Fibroblast of skin of abdomen (primary cell): ENCODE results near the gene SLC46A1.

Experiments used
- DNase-seq: peaks from one replicate; pipeline ENCODE4 v3.0.0-alpha.2; 2013

The SLC46A1 gene

DNA sequence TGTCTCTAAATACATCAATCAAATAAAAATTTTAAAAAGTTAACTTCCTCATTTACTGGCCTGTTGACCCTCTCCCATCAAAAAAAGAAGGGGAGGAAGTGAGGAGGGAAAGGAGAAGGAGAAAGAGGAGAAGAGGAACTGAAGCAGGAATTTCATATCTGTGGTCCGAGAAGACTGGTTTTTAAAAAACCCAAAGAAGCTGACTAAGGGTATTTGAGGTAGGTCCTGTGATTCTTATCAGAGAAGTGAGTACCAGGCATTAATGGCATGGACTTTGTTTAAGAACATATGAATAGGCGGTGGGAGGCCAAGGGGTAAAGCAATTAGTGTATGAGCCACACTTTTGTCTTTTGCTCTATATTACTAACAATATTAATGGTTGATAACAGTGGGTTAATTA, 2.0 kb downstream of the SLC46A1 start:
- no peak for DNase-seq

DNA sequence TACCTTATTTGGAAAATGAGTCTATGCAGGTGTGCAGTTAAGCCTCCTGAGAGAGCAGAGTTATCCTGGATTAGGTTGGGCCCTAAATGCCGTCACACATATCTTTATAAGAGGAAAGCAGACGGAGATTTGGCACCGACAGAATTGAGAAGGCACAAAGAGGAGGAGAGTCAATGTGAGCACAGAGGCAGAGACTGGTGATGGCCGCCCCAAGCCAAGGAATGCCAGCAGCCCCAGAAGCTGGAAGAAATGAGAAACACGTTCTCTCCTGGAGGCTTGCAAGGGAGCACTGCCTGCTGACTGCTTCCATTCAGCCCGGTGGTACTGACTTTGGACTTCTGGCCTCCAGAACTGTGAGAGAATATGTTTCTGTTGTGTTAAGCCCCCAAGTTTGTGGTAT, 3.2 kb downstream of the SLC46A1 start:
- DNase-seq: no peak

DNA sequence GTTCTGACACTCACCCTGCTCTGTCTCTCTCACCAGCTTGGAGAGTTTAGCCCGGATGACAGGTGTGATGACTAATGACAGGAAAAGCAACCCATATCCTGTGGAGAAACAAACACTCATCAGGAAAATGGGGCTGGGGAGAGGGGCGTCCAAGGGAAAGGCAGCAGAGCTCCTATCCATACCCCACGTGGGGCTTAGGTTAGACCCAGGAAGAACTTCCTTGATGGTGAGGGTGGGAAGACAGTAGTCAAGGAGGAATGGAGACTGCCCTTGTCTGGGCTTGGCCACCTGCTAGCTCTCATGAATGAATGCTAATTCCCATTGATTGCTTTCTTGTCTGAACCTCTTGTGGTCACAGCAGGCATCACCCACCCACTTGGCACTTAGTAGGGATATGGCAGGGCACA, 3.8 kb downstream of the SLC46A1 start:
- no peak for DNase-seq

DNA sequence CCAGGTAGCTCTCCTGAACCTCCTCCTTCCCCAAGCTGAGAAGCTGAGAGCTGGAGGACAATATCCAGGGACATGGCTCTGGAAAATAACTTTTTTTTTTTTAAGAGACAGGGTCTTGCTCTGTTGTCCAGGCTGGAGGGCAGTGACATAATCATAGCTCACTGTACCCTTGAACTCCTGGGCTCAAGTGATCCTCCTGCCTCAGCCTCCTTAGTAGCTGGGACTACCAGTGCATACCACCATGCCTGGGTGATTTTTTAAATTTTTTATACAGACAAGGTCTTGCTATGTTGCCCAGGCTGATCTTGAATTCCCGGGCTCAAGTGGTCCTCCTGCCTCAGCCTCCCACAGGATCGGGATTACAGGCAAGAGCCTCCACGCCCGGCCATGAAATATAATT, 6.2 kb downstream of the SLC46A1 start:
- no peak for DNase-seq

DNA sequence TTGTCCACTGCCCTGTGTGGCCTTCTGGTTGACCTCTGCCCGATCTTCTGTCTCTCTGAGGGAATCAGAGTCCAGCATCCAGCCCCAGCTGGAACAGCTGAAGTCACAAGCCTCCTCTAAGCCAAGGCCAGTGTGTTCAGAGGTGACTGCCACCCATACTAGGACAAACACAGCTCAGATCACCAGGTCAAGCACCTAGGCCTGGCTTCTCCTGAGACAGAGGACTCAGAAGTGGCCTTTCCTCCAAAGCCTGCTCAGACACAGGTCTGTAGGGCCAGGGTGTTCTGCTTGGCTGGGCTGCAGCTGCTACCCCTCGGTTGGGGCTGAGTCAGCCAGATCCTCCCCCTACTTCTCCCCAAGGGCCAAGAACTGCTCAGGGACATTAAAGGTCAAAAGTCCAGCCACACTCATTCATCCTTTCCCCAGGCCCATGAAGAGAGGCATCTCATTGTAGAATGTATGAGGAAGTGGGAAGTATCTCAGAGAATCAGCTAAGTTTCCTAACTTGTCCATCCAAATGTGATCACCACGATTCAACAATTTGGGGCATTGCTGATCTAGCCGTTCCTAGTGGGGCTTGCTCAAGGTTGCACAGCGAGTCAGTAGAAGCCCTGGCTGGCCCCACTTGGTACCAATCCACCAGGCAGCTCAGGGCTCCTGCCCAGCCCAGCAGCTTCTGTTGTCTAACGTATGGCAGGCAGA, 7.6 kb downstream of the SLC46A1 start:
- no peak for DNase-seq

DNA sequence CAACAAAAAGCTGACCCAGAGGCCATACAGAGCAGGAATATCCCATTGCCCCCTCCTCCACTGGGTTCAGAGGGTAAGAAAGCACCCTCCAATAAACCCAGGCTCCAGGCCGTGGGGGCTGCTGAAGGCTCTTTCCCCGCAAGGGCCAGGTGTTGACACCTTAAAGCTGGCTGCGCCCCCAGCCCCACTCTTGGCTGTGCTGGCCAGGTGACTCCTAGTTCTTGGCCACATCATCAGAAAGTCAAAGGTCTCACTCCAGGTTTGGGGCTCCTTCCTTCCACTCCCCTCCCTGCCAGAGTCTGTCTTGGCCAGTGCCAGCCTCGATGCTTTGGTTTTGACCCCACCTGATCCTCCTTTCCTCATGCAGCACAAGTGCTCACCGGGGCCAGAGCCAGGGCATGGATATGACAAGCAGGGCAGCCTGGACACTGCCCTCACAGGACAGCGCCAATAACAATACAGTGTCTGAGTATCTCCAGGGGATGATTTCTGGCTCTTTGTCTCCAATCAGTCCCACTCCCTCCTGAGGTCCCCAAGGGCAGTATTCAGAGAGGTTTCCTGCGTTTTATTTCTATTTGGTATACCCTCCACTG, 8.2 kb downstream of the SLC46A1 start:
- no peak for DNase-seq

DNA sequence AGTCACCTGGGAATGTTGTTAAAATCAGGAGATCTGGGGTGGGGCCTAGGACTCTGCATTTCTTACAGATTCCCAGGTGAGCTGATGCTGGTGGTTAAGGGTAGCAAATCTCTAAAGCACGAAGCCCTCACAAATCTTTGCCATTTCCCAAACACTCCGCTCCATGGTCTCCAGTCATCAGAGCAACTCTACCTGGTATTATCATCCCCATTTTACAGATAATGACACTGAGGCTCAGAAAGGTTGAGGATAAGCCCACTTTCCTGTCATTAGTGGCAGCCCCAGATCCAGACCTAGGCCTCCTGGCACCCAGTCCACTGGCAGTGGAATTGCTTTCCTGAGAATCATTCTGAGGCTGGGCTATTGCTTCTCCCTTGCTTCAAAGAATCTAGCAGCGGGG, 8.7 kb downstream of the SLC46A1 start:
- no peak for DNase-seq

DNA sequence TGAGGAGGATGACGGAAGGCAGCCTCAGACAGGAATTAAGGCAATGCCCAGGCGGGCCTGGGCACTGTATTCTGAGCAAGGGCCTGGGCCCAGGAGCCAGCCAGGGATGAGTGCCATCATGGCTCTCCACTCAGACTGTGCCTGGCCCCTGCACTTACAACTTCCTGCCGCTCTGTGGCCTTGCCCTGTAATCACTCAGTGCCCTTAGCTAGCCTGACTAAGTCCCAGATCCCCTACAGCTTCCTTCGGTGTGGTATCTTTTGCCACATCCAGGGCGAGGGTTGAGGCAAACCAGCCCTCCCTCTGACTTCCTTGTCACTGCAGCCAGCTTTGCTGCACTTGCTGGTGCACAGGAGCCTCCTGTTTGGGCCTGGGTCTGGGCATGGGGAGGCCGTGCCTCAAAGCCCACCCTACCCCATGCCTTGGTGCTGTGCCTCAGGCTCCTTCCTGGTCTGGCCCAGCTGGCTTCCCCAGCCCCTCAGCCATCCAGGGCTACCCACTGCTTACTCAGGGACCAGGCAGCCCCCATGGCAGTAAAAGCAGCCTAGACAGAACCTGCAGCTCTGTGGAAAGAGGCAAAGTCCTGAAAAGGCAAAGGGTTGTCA, 9.3 kb downstream of the SLC46A1 start:
- DNase-seq: no peak

DNA sequence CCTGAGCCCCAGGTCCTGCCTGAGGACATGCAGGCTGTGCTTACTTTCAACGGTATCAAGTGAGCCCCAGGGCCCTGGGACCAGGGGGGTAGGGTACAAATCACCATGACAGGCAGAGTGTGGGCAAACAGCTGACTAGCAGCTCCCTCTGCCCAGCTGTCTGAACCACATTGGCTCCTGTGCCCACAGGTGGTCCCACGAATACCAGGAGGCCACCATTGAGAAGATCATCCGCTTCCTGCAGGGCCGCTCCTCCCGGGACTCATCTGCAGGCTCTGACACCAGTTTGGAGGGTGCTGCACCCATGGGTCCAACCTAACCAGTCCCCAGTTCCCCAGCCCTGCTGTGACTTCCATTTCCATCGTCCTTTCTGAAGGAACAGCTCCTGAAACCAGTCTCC, 10.0 kb downstream of the SLC46A1 start:
- DNase-seq: no peak

DNA sequence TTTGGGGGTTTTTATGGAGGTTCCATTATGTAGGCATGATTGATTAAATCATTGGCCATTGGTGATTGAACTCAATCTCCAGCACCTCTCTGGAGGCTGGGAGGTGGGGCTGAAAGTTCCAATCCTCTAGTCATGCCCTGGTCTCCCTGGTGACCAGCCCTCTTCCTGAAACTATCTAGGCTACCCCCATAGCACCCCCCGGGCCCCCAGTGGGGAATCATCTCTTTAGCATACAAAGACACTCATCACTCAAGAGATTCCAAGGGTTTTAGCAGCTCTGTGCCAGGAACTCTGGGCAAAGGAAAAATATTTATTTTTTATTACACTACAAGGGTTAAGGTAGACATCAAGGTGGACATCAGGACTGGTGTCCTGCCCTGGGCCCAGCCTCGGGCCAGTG, 10.6 kb downstream of the SLC46A1 start:
- no peak for DNase-seq

DNA sequence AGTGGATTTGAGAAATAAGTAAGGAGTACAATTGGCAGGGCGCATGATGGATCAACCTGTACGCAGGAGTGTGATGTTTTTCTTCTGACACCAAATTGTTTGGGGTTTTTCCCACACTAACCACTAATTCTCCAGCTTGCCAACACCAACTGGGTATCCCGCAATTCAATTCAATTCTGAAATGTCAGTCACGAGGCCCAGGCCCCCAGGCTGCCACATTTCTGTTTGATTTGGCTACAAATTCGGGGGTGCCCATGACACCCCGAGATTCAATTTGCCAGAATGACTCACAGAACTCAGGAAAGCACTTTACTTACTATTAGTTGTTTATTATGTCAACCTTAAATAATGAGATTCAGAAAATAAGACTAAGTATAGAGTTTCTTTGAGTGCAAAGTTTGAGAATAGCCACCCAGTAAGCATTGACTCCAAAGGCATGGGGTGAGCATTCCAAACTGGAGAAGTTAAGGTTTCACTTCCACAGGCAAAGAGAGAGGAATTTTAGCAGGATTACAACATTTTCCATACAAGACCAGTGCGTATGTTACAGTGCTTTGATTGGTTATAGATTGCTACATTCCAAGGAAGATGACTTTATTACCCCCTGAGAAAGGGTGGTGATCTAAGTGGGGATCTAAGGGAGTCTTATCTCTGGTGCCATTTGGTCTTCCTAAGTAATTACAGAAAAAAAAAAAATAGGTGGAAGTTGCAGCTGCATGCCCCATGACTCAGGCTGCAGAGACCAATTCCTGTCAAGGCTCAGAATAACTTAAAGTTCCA, 11.5 kb downstream of the SLC46A1 start:
- peak; percentile 15 for DNase-seq

DNA sequence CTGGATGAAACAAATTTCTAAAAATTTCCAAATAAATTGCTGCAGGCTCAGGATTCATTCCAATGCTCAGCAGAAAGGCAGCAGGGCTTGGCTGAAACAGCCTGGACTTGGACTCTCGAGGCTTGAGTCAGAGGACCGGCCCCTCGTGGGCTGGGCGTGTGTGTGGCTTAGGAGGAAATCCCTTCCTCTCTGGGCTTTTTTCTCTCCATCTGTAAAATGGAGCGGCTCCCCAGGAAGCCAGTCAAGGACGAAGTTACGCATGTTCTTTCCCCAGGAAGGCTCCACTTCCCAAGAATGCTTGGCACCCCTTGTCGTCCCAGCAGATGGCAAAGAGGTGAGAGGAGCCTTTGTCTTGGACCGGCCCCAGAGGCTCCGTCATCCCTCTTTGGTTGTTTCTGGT, 13.5 kb downstream of the SLC46A1 start:
- DNase-seq: no peak

DNA sequence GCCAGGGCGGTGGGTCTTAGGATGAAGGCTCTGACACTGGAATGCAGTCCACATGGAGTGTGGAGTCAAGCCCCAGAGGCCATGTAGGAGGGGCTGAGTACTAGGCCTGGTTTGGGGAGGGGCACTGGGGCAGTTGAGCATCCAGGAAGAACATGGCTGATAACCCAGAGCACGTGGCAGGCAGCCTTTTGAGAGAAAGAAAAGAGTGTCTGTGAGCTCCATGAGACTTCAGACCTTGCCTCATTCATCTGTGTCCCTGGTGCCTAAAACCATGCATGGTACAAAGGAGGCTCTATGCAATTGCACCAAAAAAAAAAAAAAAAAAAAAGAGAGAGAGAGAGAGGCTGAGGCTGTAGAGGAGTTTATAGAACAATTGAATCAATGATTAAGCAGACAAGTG, 14.6 kb downstream of the SLC46A1 start:
- no peak for DNase-seq

DNA sequence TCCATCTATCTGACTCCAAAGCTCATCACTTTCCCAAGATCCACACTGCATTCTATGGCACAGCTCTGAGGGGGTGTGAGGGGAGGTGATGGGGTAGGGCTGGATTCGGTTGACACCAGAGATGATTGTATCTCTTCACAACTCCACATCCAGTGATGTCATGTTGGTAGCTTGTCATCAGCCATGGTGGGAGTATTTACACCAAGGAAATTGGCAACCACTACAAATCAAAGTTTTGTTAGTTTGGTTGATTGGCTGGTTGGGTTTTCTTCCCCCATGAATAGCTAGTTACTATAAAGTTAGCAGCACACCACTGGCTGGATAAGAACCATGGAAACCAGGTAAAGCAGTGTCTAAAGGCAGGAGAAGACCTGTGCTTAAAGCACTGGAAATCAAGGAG, 15.0 kb downstream of the SLC46A1 start:
- no peak for DNase-seq

DNA sequence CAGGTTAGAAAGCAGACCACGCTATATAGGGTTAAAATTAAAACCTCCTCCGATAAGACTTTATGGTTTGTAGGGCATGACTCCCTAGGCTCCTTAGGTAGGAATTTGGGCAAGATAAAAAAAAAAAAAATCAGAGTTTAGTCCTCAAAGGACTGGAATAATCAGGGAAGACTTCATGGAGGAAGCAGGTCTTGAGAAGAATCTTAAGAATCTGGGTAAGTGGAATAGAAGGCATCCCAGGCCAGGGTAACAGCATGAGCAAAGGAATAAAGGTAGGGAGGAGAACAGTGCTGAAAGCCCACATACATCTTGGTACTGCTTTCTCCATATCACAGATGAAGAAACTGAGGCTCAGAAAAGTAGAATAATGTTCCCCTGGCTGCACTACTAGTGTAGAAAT, 15.4 kb downstream of the SLC46A1 start:
- DNase-seq: no peak

DNA sequence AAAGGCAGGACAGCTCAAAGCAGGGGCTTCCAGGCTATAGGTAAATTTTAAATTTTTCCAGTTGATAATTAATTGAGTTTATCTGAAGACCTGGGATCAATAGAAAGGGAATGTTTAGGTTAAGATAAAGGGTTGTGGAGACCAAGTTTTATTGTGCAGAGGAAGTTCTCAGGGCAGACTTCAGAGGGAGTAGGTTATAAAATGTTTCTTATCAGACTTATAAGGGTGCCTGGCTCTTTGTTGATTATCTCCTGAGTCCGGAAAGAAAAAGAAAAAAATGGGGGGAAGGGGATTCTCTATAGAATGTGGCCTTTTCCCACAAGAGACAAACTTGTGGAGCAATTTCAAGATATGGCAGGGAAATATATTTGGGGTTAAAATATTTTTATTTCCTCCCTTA, 15.9 kb downstream of the SLC46A1 start:
- no peak for DNase-seq

DNA sequence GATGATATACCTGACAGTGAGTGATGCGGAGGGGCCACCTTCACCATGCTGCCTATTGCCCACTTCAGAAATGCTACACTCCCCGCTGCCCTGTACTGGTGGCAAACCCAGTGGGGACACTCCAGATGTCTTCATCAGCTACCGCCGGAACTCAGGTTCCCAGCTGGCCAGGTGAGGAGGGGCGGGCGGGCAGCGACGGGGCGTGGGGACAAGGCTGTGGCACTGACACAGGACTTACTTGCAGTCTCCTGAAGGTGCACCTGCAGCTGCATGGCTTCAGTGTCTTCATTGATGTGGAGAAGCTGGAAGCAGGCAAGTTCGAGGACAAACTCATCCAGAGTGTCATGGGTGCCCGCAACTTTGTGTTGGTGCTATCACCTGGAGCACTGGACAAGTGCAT, 17.9 kb downstream of the SLC46A1 start:
- no peak for DNase-seq

DNA sequence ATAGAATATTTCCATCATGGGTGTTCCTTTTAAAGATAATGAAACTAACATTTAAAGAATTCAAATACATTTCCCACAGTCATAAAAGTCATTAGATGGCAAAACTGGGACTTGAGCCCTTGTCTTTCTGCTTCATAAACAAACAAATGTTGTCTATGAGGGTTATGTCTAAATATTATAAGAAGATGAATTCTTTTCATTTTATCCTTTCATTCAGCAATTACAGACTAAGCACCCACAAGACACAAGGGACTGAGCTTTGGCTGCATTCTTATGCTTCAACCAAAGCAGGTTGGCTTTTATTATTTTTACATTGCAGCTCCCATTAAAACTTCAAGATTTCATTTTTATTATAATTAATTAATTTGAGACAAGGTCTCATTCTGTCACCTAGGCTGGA, 19.6 kb downstream of the SLC46A1 start:
- no peak for DNase-seq

DNA sequence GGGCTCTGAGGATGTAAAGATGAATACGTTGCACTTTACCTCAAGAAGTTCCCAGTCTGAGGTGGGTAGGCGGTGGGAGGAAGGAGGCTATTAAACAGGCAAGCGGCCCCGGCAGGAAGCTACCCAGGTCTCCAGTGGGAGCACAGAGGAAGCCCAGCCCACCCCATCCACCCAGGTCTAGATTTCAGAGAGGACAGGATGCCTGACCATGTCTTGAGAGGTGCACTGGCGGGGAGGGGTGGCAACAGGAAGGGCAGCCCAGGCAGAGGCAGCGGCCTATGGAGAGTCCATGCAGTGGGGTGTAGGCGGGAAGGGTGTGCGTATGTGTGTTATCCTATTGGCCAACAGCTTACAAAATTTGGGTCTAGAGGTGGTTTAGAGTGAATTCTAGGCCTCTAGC, 20.6 kb downstream of the SLC46A1 start:
- no peak for DNase-seq

DNA sequence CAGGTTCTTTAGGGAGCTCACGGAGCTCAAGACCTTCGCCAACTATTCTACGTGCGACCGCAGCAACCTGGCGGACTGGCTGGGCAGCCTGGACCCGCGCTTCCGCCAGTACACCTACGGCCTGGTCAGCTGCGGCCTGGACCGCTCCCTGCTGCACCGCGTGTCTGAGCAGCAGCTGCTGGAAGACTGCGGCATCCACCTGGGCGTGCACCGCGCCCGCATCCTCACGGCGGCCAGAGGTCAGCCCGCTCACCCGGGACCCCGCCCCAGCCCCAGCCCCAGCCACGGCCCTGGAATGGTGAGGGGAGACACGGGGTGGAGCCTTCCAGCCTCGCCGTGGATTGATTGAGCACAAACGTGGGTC, 21.0 kb downstream of the SLC46A1 start:
- DNase-seq: no peak

DNA sequence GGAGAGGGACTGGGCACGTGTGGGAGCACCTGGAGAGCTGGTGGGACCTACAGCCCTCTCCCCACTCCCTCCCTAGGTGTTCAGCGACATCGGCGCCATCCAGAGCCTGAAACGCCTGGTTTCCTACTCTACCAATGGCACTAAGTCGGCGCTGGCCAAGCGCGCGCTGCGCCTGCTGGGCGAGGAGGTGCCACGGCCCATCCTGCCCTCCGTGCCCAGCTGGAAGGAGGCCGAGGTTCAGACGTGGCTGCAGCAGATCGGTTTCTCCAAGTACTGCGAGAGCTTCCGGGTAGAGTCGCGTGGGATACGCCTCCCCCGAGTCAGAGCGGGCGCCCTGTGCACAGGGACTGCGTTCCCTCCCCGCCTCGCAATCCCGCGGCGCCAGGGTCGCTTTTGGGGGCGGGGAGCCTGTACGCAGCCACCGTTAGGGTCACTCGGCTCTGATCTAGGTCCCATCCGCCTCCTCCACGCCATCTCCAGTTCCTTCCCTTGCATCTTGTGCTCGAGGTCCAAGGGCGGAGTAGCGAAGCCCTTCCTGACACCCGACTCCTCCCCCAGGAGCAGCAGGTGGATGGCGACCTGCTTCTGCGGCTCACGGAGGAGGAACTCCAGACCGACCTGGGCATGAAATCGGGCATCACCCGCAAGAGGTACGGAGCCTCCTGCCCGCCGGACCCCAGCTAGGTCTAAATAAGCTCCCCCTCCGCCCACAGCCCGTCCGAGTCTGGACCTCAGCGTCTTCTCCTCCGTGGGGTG, 21.6 kb downstream of the SLC46A1 start:
- DNase-seq: no peak

DNA sequence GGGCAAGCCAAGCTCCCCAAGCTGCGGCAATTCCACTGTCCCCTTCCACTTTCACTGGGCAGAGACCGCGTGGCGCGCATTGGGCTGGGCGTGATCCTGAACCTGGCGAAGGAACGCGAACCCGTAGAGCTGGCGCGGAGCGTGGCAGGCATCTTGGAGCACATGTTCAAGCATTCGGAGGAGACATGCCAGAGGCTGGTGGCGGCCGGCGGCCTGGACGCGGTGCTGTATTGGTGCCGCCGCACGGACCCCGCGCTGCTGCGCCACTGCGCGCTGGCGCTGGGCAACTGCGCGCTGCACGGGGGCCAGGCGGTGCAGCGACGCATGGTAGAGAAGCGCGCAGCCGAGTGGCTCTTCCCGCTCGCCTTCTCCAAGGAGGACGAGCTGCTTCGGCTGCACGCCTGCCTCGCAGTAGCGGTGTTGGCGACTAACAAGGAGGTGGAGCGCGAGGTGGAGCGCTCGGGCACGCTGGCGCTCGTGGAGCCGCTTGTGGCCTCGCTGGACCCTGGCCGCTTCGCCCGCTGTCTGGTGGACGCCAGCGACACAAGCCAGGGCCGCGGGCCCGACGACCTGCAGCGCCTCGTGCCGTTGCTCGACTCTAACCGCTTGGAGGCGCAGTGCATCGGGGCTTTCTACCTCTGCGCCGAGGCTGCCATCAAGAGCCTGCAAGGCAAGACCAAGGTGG, 24.7 kb downstream of the SLC46A1 start:
- DNase-seq: no peak
